Mucosa of rectum (tissue), 2 donors: Measurements from ENCODE around the gene DOCK3.
"Not testable (repeated sequence)": the region's sequence is repeated elsewhere in the genome, so short reads cannot be mapped to it uniquely, and the experiment has no call there.

Source experiments
- H3K27ac ChIP-seq, 2 donors: one replicate each; pipeline ENCODE4 v1.7.0; 2013; ENCODE audit warnings: inconsistent platforms in 2 of 2, low read depth in 2 of 2, low read length in 2 of 2
- H3K27me3 ChIP-seq, 2 donors: one replicate each; pipeline ENCODE4 v1.7.0; 2013; ENCODE audit warnings: low read length in 2 of 2; ENCODE audit not compliant: control insufficient read depth in 2 of 2, insufficient read depth in 2 of 2
- H3K36me3 ChIP-seq, 2 donors: one replicate each; pipeline ENCODE4 v1.7.0; 2013; ENCODE audit warnings: low read length in 2 of 2; ENCODE audit not compliant: control insufficient read depth in 2 of 2, insufficient read depth in 2 of 2
- H3K4me1 ChIP-seq, 2 donors: one replicate each; pipeline ENCODE4 v1.7.0; 2013; ENCODE audit warnings: low read length in 2 of 2, mild to moderate bottlenecking in 1 of 2; ENCODE audit not compliant: control insufficient read depth in 2 of 2, insufficient read depth in 2 of 2
- H3K4me3 ChIP-seq, 2 donors: one replicate each; pipeline ENCODE4 v1.7.0; 2013; ENCODE audit warnings: low read length in 2 of 2
- H3K9ac ChIP-seq, 2 donors: one replicate each; pipeline ENCODE4 v1.7.0; 2013; ENCODE audit warnings: low read length in 2 of 2, low read depth in 1 of 2, mild to moderate bottlenecking in 1 of 2
- H3K9me3 ChIP-seq, 2 donors: one replicate each; pipeline ENCODE4 v1.7.0; 2013; ENCODE audit warnings: low read length in 2 of 2; ENCODE audit not compliant: control insufficient read depth in 2 of 2
- donor health status: healthy.
- donor health status: Normal muscosa, but diverticular disease.

Gene DOCK3

GRCh38 chr3:51306093-51306492, 631.4 kb downstream of the DOCK3 start:
- no peak overlapping the region for H3K27ac ChIP-seq
- H3K4me1 ChIP-seq, result no peaks in the 10 kb centered on the region
- no peak overlapping the region for H3K9ac ChIP-seq
- H3K9me3 ChIP-seq, result peaks cover 0 to 2% of the 10 kb centered on the region in 2 donors
- H3K27me3 ChIP-seq, result no peaks in the 10 kb centered on the region
- H3K4me3 ChIP-seq, result no peak overlapping the region
- H3K36me3 ChIP-seq, result no peaks in the 10 kb centered on the region

GRCh38 chr3:51307458-51307857, 632.7 kb downstream of the DOCK3 start:
- Histone ChIP-seq H3K27ac (no peak overlapping the region), H3K4me1 (no peaks in the 10 kb centered on the region), H3K4me3 (no peak overlapping the region), H3K27me3 (no peaks in the 10 kb centered on the region), H3K9ac (no peak overlapping the region), H3K36me3 (no peaks in the 10 kb centered on the region), H3K9me3 (peaks cover 0 to 2% of the 10 kb centered on the region in 2 donors)

GRCh38 chr3:51307945-51308607, 633.3 kb downstream of the DOCK3 start:
- not testable (repeated sequence) for H3K27me3 ChIP-seq, H3K4me3 ChIP-seq, H3K9me3 ChIP-seq, H3K9ac ChIP-seq, H3K27ac ChIP-seq, H3K4me1 ChIP-seq, H3K36me3 ChIP-seq

- H3K9ac ChIP-seq, result no peak overlapping the region
- no peaks in the 10 kb centered on the region for H3K36me3 ChIP-seq
- no peak overlapping the region for H3K27ac ChIP-seq
- H3K27me3 ChIP-seq, result no peaks in the 10 kb centered on the region
- no peaks in the 10 kb centered on the region for H3K9me3 ChIP-seq
- H3K4me3 ChIP-seq, result no peak overlapping the region
- no peaks in the 10 kb centered on the region for H3K4me1 ChIP-seq
These were observed 636.3 kb downstream of the DOCK3 start for GRCh38 chr3:51311055-51311454.

- H3K9me3 ChIP-seq, result no peaks in the 10 kb centered on the region
- H3K27me3 ChIP-seq, result no peaks in the 10 kb centered on the region
- no peaks in the 10 kb centered on the region for H3K36me3 ChIP-seq
- H3K9ac ChIP-seq, result no peak overlapping the region
- H3K4me3 ChIP-seq, result no peak overlapping the region
- no peak overlapping the region for H3K27ac ChIP-seq
- H3K4me1 ChIP-seq, result no peaks in the 10 kb centered on the region
These were observed 653.5 kb downstream of the DOCK3 start for GRCh38 chr3:51328206-51328605.

- Histone ChIP-seq H3K27ac (no peak overlapping the region), H3K4me1 (no peaks in the 10 kb centered on the region), H3K9me3 (no peaks in the 10 kb centered on the region), H3K36me3 (no peaks in the 10 kb centered on the region), H3K9ac (no peak overlapping the region), H3K27me3 (no peaks in the 10 kb centered on the region), H3K4me3 (no peak overlapping the region)
These were observed 655.3 kb downstream of the DOCK3 start for GRCh38 chr3:51330046-51330445.

- no peaks in the 10 kb centered on the region for H3K36me3 ChIP-seq
- no peaks in the 10 kb centered on the region for H3K9me3 ChIP-seq
- no peaks in the 10 kb centered on the region for H3K27me3 ChIP-seq
- H3K4me3 ChIP-seq, result no peak overlapping the region
- no peaks in the 10 kb centered on the region for H3K4me1 ChIP-seq
- no peak overlapping the region for H3K27ac ChIP-seq
- no peak overlapping the region for H3K9ac ChIP-seq
These were observed 657.4 kb downstream of the DOCK3 start for GRCh38 chr3:51332156-51332555.

GRCh38 chr3:51333021-51333420, 658.3 kb downstream of the DOCK3 start:
- H3K27me3 ChIP-seq, result no peaks in the 10 kb centered on the region
- no peak overlapping the region for H3K27ac ChIP-seq
- no peaks in the 10 kb centered on the region for H3K4me1 ChIP-seq
- no peaks in the 10 kb centered on the region for H3K36me3 ChIP-seq
- no peak overlapping the region for H3K9ac ChIP-seq
- H3K9me3 ChIP-seq, result no peaks in the 10 kb centered on the region
- no peak overlapping the region for H3K4me3 ChIP-seq

- Histone ChIP-seq H3K9me3 (no peaks in the 10 kb centered on the region), H3K27ac (no peak overlapping the region), H3K9ac (no peak overlapping the region), H3K4me1 (no peaks in the 10 kb centered on the region), H3K36me3 (no peaks in the 10 kb centered on the region), H3K27me3 (no peaks in the 10 kb centered on the region), H3K4me3 (no peak overlapping the region)
These were observed 661.5 kb downstream of the DOCK3 start for GRCh38 chr3:51336261-51336660.

- no peaks in the 10 kb centered on the region for H3K9me3 ChIP-seq
- H3K4me3 ChIP-seq, result no peak overlapping the region
- H3K4me1 ChIP-seq, result no peaks in the 10 kb centered on the region
- no peaks in the 10 kb centered on the region for H3K36me3 ChIP-seq
- no peak overlapping the region for H3K27ac ChIP-seq
- no peak overlapping the region for H3K9ac ChIP-seq
- no peaks in the 10 kb centered on the region for H3K27me3 ChIP-seq
These were observed 662.9 kb downstream of the DOCK3 start for GRCh38 chr3:51337666-51338065.

GRCh38 chr3:51338632-51339031, 663.9 kb downstream of the DOCK3 start:
- H3K9me3 ChIP-seq, result no peaks in the 10 kb centered on the region
- no peak overlapping the region for H3K9ac ChIP-seq
- no peak overlapping the region for H3K27ac ChIP-seq
- H3K4me1 ChIP-seq, result no peaks in the 10 kb centered on the region
- H3K36me3 ChIP-seq, result no peaks in the 10 kb centered on the region
- H3K4me3 ChIP-seq, result no peak overlapping the region
- H3K27me3 ChIP-seq, result no peaks in the 10 kb centered on the region
